GM13976 (cell line): ENCODE results near the gene NGEF.

Source experiments
- DNase-seq: peaks from one replicate; pipeline ENCODE4 v3.0.0; 2012; ENCODE audit warnings: low spot score
- in situ Hi-C: fragments of 300-500 bp; cut with MboI; formaldehyde crosslinking; loops from one replicate; pipeline ENCODE4 v1.12.0; 2022; ENCODE audit warnings: low sequenced_read_pairs, mixed read lengths, inconsistent platforms; ENCODE audit not compliant: unreplicated experiment
- TF ChIP-seq, protein P1 (sequence below): IDR thresholded peaks from 2 replicates; pipeline ENCODE4 v1.5.1; 2012; ENCODE audit warnings: borderline replicate concordance, mild to moderate bottlenecking; ENCODE audit not compliant: insufficient read depth; ENCODE audit errors: extremely low read depth, missing control alignments, control extremely low read depth

The NGEF gene

DNA sequence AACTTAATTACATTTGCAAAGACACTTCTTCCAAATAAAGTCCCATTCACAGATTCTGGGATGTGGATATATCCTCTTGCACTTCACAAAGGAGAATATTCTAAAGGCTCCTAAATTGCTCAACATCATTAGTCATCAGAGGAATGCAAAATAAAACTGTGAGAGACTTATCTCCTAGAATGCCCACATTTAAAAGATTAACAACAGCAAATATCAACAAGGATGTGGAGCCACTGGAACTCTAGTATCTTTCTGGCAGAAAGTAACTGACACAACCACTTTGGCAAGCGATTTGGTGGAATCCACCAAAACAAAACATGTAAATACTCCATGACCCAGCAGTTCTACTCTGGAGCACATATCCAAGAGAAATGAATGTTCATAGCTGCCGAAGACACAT, 24.0 kb upstream of the NGEF start:
- TF ChIP-seq, protein P1, sequence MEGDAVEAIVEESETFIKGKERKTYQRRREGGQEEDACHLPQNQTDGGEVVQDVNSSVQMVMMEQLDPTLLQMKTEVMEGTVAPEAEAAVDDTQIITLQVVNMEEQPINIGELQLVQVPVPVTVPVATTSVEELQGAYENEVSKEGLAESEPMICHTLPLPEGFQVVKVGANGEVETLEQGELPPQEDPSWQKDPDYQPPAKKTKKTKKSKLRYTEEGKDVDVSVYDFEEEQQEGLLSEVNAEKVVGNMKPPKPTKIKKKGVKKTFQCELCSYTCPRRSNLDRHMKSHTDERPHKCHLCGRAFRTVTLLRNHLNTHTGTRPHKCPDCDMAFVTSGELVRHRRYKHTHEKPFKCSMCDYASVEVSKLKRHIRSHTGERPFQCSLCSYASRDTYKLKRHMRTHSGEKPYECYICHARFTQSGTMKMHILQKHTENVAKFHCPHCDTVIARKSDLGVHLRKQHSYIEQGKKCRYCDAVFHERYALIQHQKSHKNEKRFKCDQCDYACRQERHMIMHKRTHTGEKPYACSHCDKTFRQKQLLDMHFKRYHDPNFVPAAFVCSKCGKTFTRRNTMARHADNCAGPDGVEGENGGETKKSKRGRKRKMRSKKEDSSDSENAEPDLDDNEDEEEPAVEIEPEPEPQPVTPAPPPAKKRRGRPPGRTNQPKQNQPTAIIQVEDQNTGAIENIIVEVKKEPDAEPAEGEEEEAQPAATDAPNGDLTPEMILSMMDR = no peak
- DNase-seq = no peak
- in situ Hi-C loops = loop anchor here (25.0 kb wide), 1 partner anchor 425 kb away; no protein-coding TSS in a partner anchor

DNA sequence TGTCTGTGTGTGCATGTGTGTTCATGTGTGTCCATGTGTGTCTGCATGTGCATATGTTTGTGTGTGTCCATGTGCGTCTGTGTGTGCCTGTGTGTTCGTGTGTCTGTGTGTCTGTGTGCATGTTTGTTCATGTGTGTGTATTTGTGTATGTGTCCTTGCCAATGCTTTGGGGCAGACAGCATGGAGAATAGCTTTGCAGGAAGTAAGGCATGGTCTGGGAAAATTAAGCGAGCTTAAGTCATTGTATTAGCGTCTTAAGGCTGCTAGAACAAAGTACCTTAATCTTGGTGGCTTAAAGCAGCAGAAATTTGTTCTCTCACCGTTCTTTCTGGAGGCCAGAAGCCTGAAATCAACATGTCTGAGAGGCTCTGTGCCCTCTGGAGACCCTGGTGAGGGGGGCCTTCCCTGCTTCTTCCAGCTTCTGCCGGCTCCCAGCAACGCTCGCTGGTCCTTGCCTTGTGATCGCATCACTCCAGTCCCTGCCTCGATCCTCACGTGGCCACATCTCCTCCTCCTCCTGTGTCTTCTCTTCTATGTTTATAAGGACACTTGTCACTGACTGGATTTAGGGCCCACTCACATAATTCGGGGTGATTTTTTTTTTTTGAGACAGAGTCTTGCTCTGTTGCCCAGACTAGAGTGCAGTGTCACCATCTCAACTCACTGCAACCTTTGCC, 23.2 kb upstream of the NGEF start:
- TF ChIP-seq, protein P1 = peak; percentile 2
- no peak for DNase-seq
- in situ Hi-C loops = loop anchor here (25.0 kb wide), 1 partner anchor 424 kb away; no protein-coding TSS in a partner anchor

DNA sequence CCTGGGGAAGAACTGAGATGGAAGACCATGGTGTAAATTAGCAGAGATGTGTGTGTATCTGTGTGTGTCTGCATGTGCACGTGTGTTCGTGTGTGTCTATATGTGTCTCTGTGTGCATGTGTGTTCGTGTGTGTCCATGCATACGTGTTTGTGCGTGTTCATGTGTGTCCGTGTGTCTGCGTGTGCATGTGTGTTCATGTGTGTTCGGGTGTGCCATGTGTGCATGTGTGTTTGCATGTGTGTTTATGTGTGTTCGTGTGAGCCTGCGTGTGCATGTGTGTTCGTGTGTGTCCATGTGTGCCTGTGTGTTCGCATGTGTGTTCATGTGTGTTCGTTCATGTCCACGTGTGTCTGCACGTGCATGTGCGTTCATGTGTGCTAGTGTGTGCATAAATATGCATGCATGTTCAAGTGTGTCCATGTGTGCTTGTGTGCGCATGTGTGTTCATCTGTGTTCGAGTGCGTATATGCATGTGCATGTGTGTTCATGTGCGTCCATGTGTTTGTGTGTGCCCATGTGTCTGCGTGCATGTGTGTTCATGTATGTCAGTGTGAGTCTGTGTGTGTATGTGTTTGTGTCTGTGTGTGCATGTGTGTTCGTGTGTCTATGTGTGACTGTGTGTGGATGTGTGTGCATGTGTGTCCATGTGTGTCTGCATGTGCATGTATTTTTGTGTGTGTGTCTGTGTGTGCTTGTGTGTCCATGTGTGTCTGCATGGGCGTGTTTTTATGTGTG, 22.5 kb upstream of the NGEF start:
- TF ChIP-seq, protein P1 = no peak
- DNase-seq = no peak
- in situ Hi-C loops = loop anchor here (25.0 kb wide), 1 partner anchor 423 kb away; no protein-coding TSS in a partner anchor

DNA sequence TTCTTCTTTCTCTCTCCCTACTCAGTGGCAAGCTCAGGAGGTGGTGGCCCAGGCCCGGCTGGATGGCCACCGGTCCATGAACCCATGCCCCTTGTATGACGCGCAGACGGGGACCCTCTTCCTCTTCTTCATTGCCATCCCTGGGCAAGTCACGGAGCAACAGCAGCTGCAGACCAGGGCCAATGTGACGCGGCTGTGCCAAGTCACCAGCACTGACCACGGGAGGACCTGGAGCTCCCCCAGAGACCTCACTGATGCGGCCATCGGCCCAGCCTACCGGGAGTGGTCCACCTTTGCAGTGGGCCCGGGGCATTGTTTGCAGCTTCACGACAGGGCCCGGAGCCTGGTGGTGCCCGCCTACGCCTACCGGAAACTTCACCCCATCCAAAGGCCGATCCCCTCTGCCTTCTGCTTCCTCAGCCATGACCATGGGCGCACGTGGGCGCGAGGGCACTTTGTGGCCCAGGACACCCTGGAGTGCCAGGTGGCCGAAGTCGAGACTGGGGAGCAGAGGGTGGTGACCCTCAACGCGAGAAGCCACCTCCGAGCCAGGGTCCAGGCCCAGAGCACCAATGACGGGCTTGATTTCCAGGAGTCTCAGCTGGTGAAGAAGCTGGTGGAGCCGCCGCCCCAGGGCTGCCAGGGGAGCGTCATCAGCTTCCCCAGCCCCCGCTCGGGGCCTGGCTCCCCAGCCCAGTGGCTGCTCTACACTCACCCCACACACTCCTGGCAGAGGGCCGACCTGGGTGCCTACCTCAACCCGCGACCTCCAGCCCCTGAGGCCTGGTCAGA, 21.2 kb upstream of the NGEF start:
- in situ Hi-C loops = loop anchor here (25.0 kb wide), 1 partner anchor 422 kb away; no protein-coding TSS in a partner anchor
- TF ChIP-seq, protein P1 = no peak
- DNase-seq = no peak

DNA sequence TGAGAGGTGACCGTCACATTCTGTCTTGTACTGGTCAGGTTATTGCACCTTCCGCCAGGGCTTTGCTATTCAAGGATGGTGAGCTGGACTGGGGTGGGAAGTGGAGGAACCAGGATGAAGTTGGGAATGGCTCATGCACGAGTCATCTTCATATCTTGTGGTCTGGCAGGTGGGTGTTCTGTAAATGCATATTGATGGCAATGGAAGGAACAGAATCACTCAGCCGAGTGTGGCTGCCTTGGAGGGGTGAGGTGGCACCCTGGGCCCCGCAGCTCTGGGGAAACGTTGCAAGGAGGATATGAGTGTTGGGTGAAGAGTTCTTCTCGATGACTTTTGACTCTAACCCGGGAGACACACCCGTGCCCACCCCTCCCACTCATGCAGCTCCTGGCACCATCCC, 20.6 kb upstream of the NGEF start:
- no peak for DNase-seq
- in situ Hi-C loops = loop anchor here (25.0 kb wide), 1 partner anchor 421 kb away; no protein-coding TSS in a partner anchor
- TF ChIP-seq, protein P1 = no peak
